HEK293 (cell line): Measurements from ENCODE around the gene HAUS6.

Experiments used
- GFI1B ChIP-seq: fragments of 450-650 bp; formaldehyde crosslinking; IDR thresholded peaks from 2 replicates; pipeline ENCODE4 v1.5.1; 2016; ENCODE audit warnings: missing biosample characterization, missing genetic modification characterization
- GLIS2 ChIP-seq: fragments of 450-650 bp; formaldehyde crosslinking; IDR thresholded peaks from 2 replicates; pipeline ENCODE4 v1.5.1; 2016; ENCODE audit warnings: missing biosample characterization, missing genetic modification characterization
- KLF8 ChIP-seq: fragments of 450-650 bp; formaldehyde crosslinking; IDR thresholded peaks from 2 replicates; pipeline ENCODE4 v1.5.1; 2016; ENCODE audit warnings: missing biosample characterization, missing genetic modification characterization
- OSR2 ChIP-seq: fragments of 450-650 bp; formaldehyde crosslinking; IDR thresholded peaks from 2 replicates; pipeline ENCODE4 v1.5.1; 2016; ENCODE audit warnings: missing biosample characterization, missing genetic modification characterization
- TCF7L2 ChIP-seq: IDR thresholded peaks from 2 replicates; pipeline ENCODE4 v1.6.1; 2011; ENCODE audit warnings: low read depth, mild to moderate bottlenecking, inconsistent platforms, low read length, moderate library complexity, borderline replicate concordance
- ZBTB1 ChIP-seq: fragments of 450-650 bp; formaldehyde crosslinking; IDR thresholded peaks from 2 replicates; pipeline ENCODE4 v1.5.1; 2016; ENCODE audit warnings: missing biosample characterization, missing genetic modification characterization
- ZBTB20 ChIP-seq: fragments of 450-650 bp; formaldehyde crosslinking; IDR thresholded peaks from 2 replicates; pipeline ENCODE4 v1.5.1; 2016; ENCODE audit warnings: missing biosample characterization, missing genetic modification characterization
- ZNF138 ChIP-seq: fragments of 450-650 bp; formaldehyde crosslinking; IDR thresholded peaks from 2 replicates; pipeline ENCODE4 v1.5.1; 2016; ENCODE audit warnings: missing biosample characterization, missing genetic modification characterization, borderline replicate concordance
- ZNF202 ChIP-seq: fragments of 450-650 bp; formaldehyde crosslinking; IDR thresholded peaks from 2 replicates; pipeline ENCODE4 v1.5.1; 2016; ENCODE audit warnings: missing biosample characterization, missing genetic modification characterization, borderline replicate concordance
- ZNF302 ChIP-seq: fragments of 450-650 bp; formaldehyde crosslinking; IDR thresholded peaks from 2 replicates; pipeline ENCODE4 v1.5.1; 2016; ENCODE audit warnings: missing biosample characterization, missing genetic modification characterization, low read depth
- ZNF677 ChIP-seq: fragments of 450-650 bp; IDR thresholded peaks from 2 replicates; pipeline ENCODE4 v1.5.0; 2018; ENCODE audit warnings: missing biosample characterization, mild to moderate bottlenecking, missing genetic modification characterization, moderate library complexity
- TF ChIP-seq, protein P1 (sequence below): fragments of 450-650 bp; formaldehyde crosslinking; IDR thresholded peaks from 2 replicates; pipeline ENCODE4 v1.5.1; 2016; ENCODE audit warnings: missing biosample characterization, missing genetic modification characterization
- TF ChIP-seq, protein P2 (sequence below): fragments of 450-650 bp; formaldehyde crosslinking; IDR thresholded peaks from 2 replicates; pipeline ENCODE4 v1.5.1; 2016; ENCODE audit warnings: missing biosample characterization, missing genetic modification characterization, borderline replicate concordance

DNA sequence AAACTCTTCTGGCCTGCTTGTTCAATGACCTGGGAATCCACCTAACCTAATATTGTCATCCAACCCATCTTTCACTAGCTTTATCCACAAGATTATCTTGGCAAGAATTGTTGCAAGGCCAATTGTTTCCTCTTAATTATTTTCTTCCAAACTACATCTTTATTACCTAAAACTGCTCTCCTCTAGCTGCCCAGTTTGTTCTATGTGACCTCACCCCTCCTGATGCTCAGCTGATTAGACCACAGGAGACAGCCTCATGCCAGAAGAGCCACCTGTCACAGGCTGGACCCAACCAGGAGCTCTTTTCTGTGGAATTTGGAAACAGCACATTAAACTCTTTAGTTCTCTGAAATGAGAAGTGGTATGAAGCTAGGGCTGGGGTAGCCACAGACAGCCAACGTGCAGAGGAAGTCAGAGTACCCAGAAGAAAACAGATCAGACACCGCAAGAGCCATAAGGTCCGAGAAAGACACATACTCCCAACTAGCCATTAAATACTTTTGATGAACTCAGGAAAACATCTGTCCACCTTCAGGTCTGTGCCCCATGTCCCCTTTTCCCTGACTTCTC lies 81.7 kb downstream of the HAUS6 start:
- TF ChIP-seq, protein P1, sequence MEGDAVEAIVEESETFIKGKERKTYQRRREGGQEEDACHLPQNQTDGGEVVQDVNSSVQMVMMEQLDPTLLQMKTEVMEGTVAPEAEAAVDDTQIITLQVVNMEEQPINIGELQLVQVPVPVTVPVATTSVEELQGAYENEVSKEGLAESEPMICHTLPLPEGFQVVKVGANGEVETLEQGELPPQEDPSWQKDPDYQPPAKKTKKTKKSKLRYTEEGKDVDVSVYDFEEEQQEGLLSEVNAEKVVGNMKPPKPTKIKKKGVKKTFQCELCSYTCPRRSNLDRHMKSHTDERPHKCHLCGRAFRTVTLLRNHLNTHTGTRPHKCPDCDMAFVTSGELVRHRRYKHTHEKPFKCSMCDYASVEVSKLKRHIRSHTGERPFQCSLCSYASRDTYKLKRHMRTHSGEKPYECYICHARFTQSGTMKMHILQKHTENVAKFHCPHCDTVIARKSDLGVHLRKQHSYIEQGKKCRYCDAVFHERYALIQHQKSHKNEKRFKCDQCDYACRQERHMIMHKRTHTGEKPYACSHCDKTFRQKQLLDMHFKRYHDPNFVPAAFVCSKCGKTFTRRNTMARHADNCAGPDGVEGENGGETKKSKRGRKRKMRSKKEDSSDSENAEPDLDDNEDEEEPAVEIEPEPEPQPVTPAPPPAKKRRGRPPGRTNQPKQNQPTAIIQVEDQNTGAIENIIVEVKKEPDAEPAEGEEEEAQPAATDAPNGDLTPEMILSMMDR (tag by site-specific recombination): no peak
- no peak for TF ChIP-seq ZNF677 (tag by site-specific recombination)
- TF ChIP-seq ZNF302 (tag by site-specific recombination): no peak
- no peak for TF ChIP-seq ZNF138 (tag by site-specific recombination)
- TF ChIP-seq TCF7L2: no peak
- no peak for TF ChIP-seq OSR2
- no peak for TF ChIP-seq ZBTB20 (tag by site-specific recombination)
- TF ChIP-seq, protein P2, sequence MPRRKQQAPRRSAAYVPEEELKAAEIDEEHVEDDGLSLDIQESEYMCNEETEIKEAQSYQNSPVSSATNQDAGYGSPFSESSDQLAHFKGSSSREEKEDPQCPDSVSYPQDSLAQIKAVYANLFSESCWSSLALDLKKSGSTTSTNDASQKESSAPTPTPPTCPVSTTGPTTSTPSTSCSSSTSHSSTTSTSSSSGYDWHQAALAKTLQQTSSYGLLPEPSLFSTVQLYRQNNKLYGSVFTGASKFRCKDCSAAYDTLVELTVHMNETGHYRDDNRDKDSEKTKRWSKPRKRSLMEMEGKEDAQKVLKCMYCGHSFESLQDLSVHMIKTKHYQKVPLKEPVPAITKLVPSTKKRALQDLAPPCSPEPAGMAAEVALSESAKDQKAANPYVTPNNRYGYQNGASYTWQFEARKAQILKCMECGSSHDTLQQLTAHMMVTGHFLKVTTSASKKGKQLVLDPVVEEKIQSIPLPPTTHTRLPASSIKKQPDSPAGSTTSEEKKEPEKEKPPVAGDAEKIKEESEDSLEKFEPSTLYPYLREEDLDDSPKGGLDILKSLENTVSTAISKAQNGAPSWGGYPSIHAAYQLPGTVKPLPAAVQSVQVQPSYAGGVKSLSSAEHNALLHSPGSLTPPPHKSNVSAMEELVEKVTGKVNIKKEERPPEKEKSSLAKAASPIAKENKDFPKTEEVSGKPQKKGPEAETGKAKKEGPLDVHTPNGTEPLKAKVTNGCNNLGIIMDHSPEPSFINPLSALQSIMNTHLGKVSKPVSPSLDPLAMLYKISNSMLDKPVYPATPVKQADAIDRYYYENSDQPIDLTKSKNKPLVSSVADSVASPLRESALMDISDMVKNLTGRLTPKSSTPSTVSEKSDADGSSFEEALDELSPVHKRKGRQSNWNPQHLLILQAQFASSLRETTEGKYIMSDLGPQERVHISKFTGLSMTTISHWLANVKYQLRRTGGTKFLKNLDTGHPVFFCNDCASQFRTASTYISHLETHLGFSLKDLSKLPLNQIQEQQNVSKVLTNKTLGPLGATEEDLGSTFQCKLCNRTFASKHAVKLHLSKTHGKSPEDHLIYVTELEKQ: no peak
- TF ChIP-seq ZBTB1: no peak
- no peak for TF ChIP-seq GLIS2 (tag by site-specific recombination)
- no peak for TF ChIP-seq KLF8 (tag by site-specific recombination)
- no peak for TF ChIP-seq GFI1B (tag by site-specific recombination)
- TF ChIP-seq ZNF202 (tag by site-specific recombination): no peak
